ENCODE data around the gene PDZD4. TPM values are rescaled to one million over a fixed set of nuclear protein-coding genes. Genes with fewer than 3 reads are reported as not detected.

PDZD4 gene
- polyA plus RNA-seq, 3 donors = 0.11 TPM; not detected in 2

DNA sequence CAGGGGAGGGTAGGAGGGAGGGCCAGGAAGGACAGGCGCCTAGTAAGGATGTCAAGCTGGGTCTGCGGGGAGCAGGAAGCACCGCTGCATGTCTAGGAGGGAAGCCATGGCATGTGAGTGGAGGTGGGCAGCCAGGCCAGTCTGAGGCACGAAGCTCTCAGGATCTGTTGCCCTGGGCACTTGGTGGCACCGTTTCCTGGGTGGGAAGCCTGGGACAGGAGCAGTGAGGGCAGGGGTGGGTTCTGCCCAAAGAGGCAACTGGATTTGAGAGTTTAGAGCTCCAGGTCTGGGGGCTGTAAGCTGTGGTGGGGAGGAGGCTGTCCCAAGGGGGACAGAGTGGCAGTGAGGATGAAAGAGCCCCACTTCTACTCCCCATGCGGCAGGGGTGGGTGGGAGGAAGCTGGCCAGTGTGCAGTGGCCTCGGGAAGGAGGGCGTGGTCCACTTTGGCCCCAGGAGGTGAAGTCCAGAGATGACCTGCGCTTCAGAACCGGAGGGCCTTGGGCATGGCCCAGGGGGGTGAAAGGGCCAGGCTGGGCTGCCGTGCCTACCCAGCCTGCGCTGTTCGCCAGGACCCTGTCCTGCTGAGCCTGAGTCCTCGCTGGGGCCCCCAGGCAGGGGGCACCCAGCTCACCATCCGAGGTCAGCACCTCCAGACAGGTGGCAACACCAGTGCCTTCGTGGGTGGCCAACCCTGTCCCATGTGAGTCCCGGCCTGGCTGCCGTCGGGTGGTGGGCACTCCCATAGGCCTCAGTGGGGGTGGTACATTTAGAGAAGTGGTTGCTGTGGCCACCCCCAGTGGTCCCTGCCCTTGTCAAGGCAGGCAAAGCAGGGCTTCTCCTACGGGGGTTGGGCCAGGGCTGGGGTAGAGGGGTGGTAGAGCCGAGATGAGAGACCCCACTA lies 57.8 kb downstream of the PDZD4 start:
- H3K27me3 Mint-ChIP-seq (ENCODE audit: low read depth in 3 of 3) = peaks cover 1 to 5% (median 3%) of the 10 kb centered on the region in 3 donors
- Histone ChIP-seq H3K79me2 (ENCODE audit: insufficient read depth, low read length) (no peaks in the 10 kb centered on the region), H3K9me3 (replicated peaks in 1 of 2; ENCODE audit: control insufficient read depth in 1 of 2, insufficient read depth in 1 of 2, low read length in 2 of 2) (no peaks in the 10 kb centered on the region), H3K4me3 (replicated peaks in 1 of 3; ENCODE audit: low read depth in 2 of 3, low read length in 3 of 3) (no peak overlapping the region), H4K20me1 (ENCODE audit: insufficient read depth, low read length) (no peaks in the 10 kb centered on the region), H3K27ac (ENCODE audit: low read depth in 1 of 2, low read length in 2 of 2) (no peak overlapping the region), H3K27me3 (ENCODE audit: control insufficient read depth in 2 of 2, insufficient read depth in 2 of 2, low read length in 2 of 2) (no peaks in the 10 kb centered on the region), H2AFZ (ENCODE audit: insufficient read depth, low read depth, low read length, poor library complexity, severe bottlenecking) (no peak overlapping the region), H3K9ac (ENCODE audit: insufficient read depth, low read length, poor library complexity, severe bottlenecking) (no peak overlapping the region), H3K4me1 (ENCODE audit: control insufficient read depth in 1 of 2, insufficient read depth in 2 of 2, low read length in 2 of 2) (no peaks in the 10 kb centered on the region), H3K36me3 (replicated peaks in 1 of 2; ENCODE audit: control insufficient read depth in 1 of 2, insufficient read depth in 2 of 2, low read length in 2 of 2) (no peaks in the 10 kb centered on the region), H3K4me2 (replicated peaks; ENCODE audit: extremely low read depth, low read length, poor library complexity, severe bottlenecking) (no peak overlapping the region)
- TF ChIP-seq, protein P1, sequence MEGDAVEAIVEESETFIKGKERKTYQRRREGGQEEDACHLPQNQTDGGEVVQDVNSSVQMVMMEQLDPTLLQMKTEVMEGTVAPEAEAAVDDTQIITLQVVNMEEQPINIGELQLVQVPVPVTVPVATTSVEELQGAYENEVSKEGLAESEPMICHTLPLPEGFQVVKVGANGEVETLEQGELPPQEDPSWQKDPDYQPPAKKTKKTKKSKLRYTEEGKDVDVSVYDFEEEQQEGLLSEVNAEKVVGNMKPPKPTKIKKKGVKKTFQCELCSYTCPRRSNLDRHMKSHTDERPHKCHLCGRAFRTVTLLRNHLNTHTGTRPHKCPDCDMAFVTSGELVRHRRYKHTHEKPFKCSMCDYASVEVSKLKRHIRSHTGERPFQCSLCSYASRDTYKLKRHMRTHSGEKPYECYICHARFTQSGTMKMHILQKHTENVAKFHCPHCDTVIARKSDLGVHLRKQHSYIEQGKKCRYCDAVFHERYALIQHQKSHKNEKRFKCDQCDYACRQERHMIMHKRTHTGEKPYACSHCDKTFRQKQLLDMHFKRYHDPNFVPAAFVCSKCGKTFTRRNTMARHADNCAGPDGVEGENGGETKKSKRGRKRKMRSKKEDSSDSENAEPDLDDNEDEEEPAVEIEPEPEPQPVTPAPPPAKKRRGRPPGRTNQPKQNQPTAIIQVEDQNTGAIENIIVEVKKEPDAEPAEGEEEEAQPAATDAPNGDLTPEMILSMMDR (IDR thresholded peaks at IDR 0.05) = no peak
- no peak overlapping the region for H3K4me3 Mint-ChIP-seq
- no peaks in the 10 kb centered on the region for H3K36me3 Mint-ChIP-seq
- intact Hi-C loops (cut with micrococcal nuclease) = no loop called here
- H3K9me3 Mint-ChIP-seq = peaks cover 0 to 10% (median 2%) of the 10 kb centered on the region in 7 donors
- no peaks in the 10 kb centered on the region for H3K4me1 Mint-ChIP-seq
- 84% methylated on average over 12 of the region's 21 CpGs for WGBS (ENCODE audit: insufficient coverage)
- DNase-seq = peak in 1 of 3 donors; percentile 0
- no peak overlapping the region for H3K27ac Mint-ChIP-seq

DNA sequence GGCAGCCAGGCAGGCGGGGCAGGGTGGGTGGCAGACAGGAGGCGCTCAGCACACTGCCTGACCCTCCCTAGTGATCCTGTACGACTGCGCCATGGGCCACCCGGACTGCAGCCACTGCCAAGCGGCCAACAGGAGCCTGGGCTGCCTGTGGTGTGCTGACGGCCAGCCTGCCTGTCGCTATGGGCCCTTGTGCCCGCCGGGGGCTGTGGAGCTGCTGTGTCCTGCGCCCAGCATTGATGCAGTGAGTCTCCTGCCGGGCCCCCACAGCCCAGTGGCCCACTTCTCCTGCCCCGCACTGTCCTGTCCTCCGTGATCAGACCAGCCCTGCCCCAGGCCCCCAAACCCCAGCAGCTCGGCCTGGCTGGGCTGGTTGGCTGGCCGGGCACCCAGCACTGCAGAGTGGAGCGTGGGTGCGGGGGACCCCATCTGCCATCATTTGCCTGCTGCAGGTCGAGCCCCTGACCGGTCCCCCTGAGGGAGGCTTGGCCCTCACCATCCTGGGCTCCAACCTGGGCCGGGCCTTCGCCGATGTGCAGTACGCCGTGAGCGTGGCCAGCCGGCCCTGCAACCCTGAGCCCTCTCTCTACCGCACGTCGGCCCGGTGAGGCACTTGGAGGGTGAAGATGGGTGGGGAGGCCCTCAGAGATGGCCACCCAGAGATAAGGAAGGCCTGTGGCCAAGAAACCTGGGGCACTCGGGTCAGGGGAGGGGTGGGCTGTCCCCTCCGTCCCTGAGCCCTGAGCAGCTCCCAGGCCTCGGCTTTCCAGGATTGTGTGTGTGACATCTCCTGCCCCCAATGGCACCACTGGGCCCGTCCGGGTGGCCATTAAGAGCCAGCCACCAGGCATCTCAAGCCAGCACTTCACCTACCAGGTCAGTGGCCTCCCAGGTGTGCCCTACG lies 58.7 kb downstream of the PDZD4 start:
- Mint-ChIP-seq H3K27me3 (ENCODE audit: low read depth in 3 of 3) (peaks cover 1 to 5% (median 3%) of the 10 kb centered on the region in 3 donors), H3K9me3 (peaks cover 0 to 12% (median 2%) of the 10 kb centered on the region in 7 donors), H3K4me1 (peaks cover 2% of the 10 kb centered on the region), H3K4me3 (no peak overlapping the region), H3K27ac (no peak overlapping the region), H3K36me3 (no peaks in the 10 kb centered on the region)
- Histone ChIP-seq H3K9ac (ENCODE audit: insufficient read depth, low read length, poor library complexity, severe bottlenecking) (no peak overlapping the region), H3K27me3 (ENCODE audit: control insufficient read depth in 2 of 2, insufficient read depth in 2 of 2, low read length in 2 of 2) (no peaks in the 10 kb centered on the region), H3K4me1 (ENCODE audit: control insufficient read depth in 1 of 2, insufficient read depth in 2 of 2, low read length in 2 of 2) (peaks cover 0 to 2% of the 10 kb centered on the region in 2 donors), H3K36me3 (replicated peaks in 1 of 2; ENCODE audit: control insufficient read depth in 1 of 2, insufficient read depth in 2 of 2, low read length in 2 of 2) (no peaks in the 10 kb centered on the region), H2AFZ (ENCODE audit: insufficient read depth, low read depth, low read length, poor library complexity, severe bottlenecking) (no peak overlapping the region), H3K27ac (ENCODE audit: low read depth in 1 of 2, low read length in 2 of 2) (no peak overlapping the region), H4K20me1 (ENCODE audit: insufficient read depth, low read length) (no peaks in the 10 kb centered on the region), H3K9me3 (replicated peaks in 1 of 2; ENCODE audit: control insufficient read depth in 1 of 2, insufficient read depth in 1 of 2, low read length in 2 of 2) (no peaks in the 10 kb centered on the region), H3K4me2 (replicated peaks; ENCODE audit: extremely low read depth, low read length, poor library complexity, severe bottlenecking) (no peak overlapping the region), H3K79me2 (ENCODE audit: insufficient read depth, low read length) (no peaks in the 10 kb centered on the region), H3K4me3 (replicated peaks in 1 of 3; ENCODE audit: low read depth in 2 of 3, low read length in 3 of 3) (no peak overlapping the region)
- 83% methylated on average over 16 of the region's 37 CpGs for WGBS (ENCODE audit: insufficient coverage)
- intact Hi-C loops (cut with micrococcal nuclease) = no loop called here
- peak in 1 of 3 donors; percentile 0 for DNase-seq
- TF ChIP-seq, protein P1 (IDR thresholded peaks at IDR 0.05) = no peak
